ENCODE data around the gene TMEM45A.
"Not testable (repeated sequence)": the region's sequence is repeated elsewhere in the genome, so short reads cannot be mapped to it uniquely, and the experiment has no call there.

The TMEM45A gene, protein sequence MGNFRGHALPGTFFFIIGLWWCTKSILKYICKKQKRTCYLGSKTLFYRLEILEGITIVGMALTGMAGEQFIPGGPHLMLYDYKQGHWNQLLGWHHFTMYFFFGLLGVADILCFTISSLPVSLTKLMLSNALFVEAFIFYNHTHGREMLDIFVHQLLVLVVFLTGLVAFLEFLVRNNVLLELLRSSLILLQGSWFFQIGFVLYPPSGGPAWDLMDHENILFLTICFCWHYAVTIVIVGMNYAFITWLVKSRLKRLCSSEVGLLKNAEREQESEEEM

DNA sequence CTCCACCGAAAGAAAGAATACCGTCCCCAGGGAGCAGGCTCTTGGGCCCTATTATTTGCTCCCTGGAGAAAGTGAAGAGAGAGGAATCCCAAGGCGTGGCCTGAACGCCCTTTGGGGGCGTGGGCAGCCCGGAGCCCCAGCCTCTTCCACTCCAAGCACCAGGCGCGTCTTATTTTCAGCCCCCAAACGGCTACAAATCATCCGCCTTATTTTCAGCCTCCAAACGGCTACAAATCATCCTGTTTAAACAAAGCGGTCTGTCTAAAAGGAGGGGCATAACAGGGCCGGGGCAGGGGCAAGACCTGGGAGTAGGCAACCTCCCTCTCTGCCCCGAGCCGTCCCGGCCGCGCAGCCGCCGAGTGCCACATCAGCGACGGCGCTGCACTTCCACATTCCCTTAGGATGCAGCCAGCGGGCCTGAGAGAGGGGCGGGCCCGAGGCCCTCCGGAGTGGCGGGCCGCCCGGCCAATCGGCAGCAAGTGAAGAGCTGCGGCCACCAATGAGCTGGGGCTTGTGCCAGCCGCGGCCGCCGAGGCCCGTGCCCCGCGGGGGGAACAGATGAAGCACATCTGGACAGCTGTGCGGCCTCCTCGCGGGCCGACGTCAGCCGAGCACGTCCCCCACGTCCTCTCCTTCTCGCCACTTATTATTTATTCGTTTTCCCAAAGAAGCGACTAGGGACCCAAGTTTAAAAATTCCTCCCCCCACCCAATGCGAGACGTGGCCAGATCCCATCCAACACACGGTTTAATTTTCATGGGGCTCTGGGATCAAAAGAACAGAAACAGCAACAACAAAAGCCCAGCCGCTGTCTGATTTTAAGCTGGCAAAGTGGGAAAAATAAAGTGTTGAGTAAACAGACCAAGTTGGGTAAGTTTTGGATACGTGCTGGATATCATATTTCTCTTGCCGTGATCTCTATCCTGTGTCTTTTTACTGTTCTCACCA, at the start of gene TMEM45A:
Gene TMEM45A, plus strand, starts transcription at position 561 of the 948 bp plus-strand sequence. CDS start 62,593 bp downstream, outside the sequence.
- DNase-seq (ENCODE audit: low read depth): peak; percentile 93

DNA sequence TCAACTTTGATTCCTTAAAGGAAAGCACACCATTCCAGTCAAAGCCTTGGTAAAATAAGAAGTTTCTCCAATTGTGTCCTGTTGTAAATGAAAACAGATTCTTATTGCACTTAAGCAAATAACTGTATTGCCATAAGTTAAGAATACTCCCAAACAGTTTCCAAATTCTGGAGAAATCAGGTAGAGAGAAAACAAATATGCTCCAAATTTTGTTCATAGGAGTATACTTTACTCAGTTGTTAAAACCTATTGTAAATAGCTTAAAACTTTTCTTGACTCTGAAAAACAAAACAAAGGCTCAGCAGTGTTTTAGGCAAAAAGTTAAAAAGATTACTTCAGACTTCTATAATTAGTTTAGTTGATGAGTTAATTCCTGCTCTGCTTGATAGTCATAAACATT, 48.7 kb upstream of the TMEM45A start:
- DNase-seq (ENCODE audit: low read depth): no peak

DNA sequence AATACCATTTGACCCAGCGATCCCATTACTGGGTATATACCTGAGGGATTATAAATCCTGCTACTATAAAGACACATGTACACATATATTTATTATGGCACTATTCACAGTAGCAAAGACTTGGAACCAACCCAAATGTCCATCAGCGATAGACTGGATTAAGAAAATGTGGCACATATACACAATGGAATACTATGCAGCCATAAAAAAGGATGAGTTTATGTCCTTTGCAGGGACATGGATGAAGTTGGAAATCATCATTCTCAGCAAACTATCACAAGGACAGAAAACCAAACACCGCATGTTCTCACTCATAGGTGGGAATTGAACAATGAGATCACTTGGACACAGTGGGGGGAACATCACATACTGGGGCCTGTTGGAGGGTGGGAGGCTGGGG, 45.4 kb upstream of the TMEM45A start:
- DNase-seq (ENCODE audit: low read depth): not testable (repeated sequence)

DNA sequence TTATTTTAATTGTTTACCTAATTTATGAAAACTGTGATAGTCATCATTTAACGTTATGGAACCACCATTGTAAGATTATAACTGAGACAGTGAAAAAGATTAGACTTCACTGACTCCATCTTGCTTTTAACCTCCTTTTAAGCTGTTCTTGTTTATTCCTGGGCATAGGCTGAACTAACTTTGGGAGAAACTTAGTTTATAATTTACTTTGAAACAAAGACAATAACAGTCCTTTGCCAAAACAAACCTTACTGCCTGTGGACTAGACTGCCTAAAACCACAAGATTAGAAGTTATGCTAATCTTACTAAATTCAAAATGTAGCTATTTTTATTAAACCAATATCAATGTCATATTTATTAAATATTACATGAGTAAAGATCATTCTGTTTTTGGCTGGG, 44.3 kb upstream of the TMEM45A start:
- no peak for DNase-seq (ENCODE audit: low read depth)

DNA sequence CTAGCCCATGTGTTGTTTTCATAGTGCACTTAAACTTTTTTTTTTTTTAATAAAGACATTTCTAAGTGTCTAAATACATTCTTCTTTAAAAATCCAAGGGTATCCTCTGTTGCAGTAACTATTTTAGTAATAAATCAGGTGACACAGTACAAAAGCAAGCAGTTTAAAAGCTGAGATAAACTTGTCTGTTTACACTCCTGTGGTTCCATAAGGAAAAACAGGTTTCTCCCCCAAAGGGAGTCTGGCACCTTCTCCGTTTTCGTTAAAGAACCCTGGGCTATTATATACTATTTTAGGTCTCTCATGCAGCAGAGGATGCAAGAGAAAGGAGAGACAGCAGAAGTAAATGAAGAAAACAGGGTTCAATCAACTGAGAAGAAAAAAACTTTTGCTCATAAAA, 43.2 kb upstream of the TMEM45A start:
- DNase-seq (ENCODE audit: low read depth): no peak

DNA sequence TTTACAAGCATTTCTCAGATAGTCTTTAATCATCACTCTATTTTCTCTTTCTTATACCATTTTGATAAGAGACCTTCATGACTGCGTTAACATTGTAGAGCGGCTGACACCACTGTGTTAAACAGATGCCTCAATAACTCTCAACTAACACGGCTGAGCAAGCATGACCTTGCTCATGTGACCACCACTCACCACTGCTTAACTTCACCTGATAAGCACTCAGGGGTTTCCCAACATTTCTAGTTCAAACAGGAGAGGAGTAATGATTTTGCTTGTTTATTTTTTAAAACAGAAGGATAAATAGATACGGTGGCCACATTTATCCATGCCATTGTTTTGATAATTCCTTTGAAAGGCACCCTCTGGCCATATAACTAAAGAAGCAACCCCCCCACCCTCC, 37.7 kb upstream of the TMEM45A start:
- DNase-seq (ENCODE audit: low read depth): no peak

DNA sequence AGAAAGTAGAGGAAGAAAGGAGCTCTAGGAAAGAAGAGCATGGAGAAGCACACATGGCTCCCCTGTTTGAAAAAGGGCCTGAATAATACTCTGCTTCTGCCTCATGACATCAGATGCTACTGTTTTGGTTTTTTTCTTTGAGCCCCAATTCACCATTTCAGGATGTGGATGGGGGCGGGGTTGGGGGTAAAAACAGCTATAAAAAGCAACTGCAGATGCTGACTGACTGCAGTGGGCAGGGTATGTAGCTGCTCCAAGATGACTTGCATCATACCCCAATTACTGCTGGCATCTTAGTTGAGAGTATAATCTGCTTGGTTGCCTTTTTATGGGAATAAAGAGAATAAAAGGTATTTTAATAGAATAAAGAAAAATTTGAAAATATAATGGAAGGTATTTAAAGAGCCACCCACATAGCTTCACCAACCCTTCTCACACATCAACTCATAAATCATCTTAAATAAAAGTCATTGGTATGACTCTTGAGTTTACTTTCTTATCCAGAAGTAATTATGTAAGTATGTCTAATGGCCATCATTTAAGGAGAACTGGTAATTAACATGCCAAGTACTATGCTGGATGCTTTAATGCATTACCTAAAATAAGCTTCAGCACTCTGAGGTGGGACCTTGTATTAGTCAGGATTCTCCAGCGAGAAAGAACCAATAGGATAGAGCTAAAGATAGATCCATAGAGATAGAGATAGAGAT, 36.4 kb upstream of the TMEM45A start:
- no peak for DNase-seq (ENCODE audit: low read depth)

DNA sequence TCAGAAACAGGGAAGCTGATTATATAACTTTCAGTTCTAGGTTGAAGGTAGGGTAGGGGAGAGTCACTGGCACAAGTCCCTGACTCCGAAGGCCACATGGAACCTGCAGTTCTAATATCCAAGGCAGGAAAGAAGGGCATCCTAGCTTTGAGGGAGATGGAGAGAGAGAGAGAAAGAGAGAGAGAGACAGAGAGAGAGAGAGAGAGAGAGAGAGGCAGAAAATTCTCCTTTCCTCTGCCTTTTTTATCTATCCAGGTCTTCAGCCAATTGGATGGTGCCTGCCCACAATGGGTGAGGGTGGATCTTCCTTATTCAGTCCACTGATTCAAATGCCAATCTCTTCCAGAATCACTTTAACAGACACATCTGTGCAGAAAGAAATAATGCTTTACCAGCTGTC, 35.7 kb upstream of the TMEM45A start:
- DNase-seq (ENCODE audit: low read depth): no peak

DNA sequence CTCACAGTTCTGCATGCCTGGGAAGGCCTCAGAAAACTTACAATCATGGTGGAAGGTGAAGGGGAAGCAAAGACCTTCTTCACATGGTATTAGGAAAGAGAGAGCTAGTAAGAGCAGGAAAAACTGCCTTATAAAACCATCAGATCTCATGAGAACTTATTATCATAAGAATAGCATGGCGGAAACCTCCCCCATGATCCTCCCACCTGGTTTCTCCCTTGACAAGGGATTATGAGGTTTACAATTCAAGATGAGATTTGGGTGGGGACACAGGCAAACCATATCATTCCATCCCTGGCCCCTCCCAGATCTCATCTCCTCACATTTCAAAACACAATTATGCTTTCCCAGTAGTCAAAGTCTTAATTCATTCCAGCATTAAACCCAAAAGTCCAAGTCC, 34.6 kb upstream of the TMEM45A start:
- no peak for DNase-seq (ENCODE audit: low read depth)

DNA sequence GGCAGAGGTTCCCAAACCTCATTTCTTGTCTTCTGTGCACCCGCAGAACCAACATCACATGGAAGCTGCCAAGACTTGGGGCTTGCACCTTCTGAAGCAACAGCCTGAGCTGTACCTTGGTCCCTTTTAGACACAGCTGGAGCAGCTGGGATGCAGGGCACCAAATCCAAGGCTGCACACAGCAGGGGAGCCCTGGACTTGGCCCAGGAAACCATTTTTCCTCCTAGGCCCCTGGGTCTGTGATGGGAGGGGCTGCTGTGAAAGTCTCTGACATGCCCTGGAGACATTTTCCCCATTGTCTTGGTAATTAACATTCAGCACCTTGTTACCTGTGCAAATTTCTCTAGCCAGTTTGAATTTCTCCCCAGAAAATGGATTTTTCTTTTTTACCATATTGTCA, 33.6 kb upstream of the TMEM45A start:
- no peak for DNase-seq (ENCODE audit: low read depth)

DNA sequence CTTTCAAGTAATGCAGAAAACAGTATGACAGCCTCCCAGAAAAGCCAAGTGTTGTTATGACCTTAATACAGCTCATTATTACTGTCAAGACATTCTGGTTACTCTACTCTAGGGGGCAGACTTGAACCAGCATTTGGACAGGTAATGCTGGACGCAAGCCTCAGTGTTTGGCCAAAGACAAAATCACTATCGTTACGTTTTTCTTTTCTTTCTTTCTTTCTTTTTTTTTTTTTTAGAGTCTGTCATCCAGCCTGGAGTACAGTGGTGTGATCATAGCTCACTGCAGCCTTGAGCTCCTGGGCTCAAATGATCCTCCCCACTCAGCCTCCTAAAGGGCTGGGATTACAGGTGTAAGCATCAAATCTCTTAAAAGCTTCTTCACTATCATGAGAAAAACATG, 29.4 kb upstream of the TMEM45A start:
- peak; percentile 77 for DNase-seq (ENCODE audit: low read depth)

DNA sequence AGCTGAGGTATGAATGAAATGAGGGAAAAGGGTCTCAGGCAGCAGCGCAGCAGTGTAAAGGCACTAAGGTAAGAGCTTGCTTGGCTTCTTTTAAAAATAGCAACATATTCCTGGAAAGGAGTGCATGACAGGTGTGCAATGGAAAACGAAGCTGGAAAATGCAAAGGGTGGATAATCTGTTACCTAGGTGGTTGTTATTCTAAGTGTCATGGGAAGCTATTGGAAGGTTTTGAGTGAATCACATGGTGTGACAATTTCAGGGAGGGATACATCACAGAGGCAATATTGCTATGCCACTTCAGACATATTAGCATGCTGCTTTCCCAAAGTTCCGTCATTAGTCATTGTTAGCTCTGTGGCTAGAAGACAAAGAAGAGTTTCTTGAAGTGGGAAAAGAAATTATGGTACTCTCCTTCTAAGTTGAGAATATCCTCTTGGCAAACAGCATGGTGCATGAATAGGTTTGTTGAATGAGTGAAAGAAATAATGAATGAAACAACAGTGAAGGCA, 28.7 kb upstream of the TMEM45A start:
- no peak for DNase-seq (ENCODE audit: low read depth)

DNA sequence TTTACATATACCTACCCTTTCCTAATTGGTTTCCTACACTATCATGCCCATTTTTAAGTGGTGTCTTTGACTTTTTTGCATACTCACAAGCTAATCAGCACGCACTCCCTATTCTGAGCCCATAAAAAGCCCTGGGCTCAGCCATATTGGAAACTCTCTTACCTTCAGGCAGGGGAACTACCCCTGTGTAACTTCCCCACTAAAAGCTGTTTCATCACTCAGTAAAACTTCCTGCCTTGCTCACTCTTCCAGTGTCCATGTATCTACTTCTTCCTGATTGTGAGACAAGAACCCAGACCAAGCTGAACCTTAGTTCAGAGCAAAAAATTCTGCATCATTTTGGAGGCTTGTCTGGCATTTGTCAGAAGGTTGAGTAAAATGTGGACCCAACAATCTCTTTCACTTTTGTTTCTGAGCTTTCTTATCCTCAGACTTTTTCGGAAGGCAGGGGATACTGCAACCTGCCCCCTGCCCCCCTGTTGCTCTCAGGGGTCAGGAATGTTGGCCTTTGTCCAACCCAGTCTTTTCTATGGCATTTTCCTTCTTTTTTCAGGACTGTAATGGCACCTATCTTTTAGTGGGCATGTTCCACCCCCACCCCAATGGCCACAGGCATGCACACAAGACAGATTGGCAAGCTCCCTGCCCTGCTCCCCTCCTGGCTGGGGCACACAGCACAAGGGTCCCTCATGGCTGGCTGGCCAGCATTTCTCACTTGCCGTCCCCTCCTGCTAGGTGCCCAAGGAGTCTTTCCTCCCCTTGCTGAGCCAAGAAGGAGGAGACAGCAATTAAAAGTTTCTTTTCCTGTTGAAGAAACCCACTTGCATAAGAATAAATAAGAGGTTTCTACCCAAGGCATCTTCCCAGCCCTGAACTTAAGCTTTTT, 26.3 kb upstream of the TMEM45A start:
- no peak for DNase-seq (ENCODE audit: low read depth)

DNA sequence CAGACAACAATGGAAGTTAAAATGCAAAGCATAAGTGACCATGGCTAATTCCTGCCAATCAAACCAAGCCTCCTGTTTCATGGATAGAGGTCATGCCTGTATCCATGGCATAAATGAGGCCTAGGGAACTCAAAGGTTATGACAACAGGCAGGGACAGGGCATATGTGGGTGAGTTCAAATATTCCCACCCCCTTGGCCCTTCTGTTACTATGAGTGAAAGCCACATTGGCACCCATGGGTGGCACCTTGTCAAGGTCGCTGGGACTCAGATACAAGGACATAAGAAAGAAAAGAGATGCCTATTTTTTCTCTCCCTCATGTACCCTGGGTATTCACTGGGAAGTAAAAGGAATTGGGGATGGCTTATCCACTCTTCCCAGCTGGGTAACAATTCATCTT, 25.3 kb upstream of the TMEM45A start:
- DNase-seq (ENCODE audit: low read depth): no peak

DNA sequence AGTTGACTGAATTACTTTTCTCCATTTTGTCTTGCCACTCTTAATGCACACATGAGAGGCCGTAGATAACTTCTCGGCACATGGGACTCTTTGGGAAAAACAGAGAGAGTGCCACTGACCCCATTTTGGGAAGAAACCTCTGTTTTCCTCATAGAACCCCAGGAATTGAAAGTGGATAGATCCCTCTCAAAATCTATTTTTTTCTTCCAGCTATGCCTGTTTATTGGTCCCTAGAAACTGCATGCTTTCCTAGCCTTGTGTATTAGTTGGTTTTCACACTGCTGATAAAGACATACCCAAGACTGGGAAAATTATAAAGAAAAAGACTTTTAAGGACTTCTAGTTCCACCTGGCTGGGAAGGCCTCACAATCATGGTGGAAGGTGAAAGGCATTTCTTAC, 23.7 kb upstream of the TMEM45A start:
- DNase-seq (ENCODE audit: low read depth): no peak

DNA sequence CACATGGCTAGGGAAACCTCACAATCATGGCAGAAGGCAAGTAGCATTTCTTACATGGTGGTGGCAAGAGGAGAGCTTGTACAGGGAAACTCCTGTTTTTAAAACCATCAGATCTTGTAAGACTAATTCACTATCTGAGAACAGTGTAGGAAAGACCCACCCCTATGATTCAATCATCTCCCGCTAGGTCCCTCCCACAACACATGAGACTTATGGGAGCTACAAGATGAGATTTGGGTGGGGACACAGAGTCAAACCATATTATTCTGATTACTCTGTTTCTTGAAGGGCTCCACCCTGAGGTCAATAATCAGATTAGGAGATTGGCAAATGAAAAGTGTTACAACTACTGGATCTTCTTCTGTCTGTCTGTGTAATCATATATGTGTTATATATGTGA, 21.5 kb upstream of the TMEM45A start:
- no peak for DNase-seq (ENCODE audit: low read depth)

DNA sequence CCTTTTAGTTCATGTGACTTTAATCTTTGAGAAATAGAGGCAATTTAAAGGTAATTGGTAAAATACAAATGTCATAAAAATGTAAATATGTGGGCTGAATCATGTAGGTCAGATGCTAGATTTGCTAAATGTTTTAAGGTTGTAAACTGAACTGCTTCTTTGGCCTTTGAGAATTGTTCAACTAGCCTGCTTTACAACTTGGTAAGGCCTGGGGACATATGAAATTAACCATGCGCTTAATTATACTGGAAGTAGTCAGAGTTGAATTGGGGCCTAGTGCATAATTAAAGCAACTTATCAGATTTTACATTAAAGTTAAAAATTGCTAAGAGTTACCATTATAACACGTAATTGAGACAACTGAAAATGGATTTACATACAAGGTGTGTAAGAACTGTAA, 21.0 kb upstream of the TMEM45A start:
- no peak for DNase-seq (ENCODE audit: low read depth)

DNA sequence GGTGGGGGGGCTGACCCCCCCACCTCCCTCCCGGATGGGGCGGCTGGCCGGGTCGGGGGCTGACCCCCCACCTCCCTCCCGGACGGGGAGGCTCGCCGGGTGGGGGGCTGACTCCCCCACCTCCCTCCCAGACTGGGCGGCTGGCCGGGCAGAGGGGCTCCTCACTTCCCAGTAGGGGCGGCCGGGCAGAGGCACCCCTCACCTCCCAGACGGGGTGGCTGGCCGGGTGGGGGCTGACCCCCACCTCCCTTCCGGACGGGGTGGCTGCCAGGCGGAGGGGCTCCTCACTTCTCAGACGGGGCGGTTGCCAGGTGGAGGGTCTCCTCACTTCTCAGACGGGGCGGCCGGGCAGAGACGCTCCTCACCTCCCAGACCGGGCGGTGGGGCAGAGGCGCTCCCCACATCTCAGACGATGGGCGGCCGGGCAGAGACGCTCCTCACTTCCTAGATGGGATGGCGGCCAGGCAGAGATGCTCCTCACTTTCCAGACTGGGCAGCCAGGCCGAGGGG, 14.5 kb upstream of the TMEM45A start:
- not testable (repeated sequence) for DNase-seq (ENCODE audit: low read depth)

DNA sequence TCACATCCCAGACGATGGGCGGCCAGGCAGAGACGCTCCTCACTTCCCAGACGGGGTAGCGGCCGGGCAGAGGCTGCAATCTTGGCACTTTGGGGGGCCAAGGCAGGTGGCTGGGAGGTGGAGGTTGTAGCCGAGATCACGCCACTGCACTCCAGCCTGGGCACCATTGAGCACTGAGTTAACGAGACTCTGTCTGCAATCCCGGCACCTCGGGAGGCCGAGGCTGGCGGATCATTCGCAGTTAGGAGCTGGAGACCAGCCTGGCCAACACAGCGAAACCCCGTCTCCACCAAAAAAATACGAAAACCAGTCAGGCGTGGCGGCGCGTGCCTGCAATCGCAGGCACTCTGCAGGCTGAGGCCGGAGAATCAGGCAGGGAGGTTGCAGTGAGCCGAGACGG, 13.9 kb upstream of the TMEM45A start:
- not testable (repeated sequence) for DNase-seq (ENCODE audit: low read depth)

DNA sequence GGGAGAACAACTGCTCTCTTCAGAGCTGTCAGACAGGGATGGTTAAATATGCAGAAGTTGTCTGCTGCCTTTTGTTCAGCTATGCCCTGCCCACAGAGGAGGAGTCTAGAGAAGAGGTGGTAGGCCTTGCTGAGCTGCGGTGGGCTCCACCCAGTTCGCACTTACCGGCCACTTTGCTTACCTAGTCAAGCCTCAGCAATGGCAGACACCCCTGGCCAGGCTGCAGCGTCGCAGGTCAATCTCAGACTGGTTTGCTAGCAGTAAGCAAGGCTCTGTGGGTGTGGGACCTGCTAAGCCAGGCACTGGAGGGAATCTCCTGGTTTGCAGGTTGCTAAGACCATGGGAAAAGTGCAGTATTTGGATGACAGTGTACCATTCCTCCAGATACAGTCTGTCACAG, 12.3 kb upstream of the TMEM45A start:
- no peak for DNase-seq (ENCODE audit: low read depth)

DNA sequence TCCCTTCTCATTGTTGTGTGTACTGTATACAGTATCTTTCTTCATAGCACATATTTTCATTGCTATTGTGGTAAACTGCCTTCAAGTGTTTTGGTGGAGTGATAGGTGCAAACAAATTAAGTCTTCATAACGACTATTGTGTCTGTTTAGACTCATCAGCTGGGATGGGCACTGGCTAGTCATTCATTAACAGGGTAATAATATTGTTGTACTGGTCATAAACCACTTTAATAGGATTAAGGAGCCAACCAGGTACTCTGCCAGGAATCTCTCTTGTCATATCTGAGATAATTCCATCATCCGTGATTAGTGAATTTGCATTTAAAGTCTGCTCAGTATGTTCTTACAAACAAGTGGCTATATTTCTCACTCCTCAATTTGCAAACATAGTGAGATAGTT, 10.2 kb upstream of the TMEM45A start:
- DNase-seq (ENCODE audit: low read depth): no peak

Data from ELR (cell line).